CD4-positive, alpha-beta T cell treated with Interleukin-4 for 1 hour (primary cell): ENCODE results near the gene NEK3.
"Not testable (repeated sequence)": the region's sequence is repeated elsewhere in the genome, so short reads cannot be mapped to it uniquely, and the experiment has no call there.

ENCODE experiments used
- DNase-seq, 2 donors: peaks; one replicate each; pipeline ENCODE4 v3.0.0-alpha.2; 2020 to 2022

NEK3 gene

DNA sequence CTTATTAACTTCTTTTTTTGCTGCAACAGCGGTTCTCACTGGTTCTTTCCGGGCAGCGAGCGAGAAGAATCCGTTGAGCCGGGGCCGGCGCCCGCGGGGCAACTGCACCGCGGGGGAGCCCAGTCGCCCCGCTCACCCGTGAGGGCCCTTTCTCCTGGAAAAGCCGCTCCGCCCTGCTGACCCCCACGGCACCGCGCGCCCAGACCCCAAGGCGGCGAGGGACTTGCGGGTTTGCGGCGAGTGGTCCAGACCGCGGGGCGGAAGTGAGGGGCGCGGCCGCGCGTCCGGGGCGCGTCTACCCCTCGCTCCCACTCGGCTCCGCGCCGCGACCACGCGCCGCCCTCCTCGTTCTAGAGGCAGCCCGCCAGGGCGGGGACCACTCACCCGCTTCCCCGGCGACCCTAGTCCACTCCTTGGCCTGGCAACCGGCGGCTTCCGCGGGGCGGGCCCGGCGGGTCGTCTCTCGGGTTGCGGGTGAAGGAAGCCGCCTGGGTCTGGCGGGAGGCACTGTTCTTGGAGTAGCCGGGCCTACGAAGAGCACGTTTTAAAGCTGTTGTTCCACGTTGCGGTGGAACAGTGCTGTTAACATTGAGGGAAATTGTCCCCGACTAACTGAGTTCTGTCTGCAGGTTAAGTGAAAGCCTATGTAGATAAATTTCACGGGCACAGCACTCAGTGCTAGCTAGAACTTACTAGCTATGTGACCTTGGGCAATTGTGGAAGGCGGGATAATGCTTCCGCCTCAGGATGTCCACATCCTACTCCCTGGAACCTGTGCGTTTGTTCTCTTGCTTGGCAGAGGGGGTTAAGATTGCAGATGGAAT is at the start of gene NEK3:
Gene NEK3, minus strand, starts transcription at position 439 of the 824 bp plus-strand sequence. CDS start 3,406 bp downstream, outside the sequence.
- DNase-seq = peak; percentile 48

DNA sequence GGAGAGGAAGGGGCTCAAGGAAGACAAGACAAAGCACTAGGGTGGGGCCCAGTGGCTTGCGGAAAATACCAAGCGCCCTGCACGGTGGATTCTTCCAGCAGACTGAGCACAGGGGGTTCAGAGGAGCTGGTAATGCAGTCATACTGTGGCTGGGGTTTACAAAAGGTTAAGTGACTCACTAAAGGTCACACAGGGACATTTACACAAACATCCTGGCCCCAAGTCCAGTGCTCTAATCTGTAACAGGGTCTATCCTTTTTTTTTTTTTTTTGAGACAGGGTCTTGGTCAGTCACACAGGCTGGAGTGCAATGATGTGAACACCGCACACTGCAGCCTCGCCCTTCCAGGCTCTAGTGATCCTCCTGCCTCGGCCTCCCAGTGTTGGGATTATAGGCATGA is 49.0 kb upstream of the NEK3 start:
- DNase-seq = not testable (repeated sequence)

- DNase-seq = not testable (repeated sequence)
These were observed 48.5 kb upstream of the NEK3 start for GRCh38 chr13:52207896-52208295.

GRCh38 chr13:52207337-52207736 is 47.9 kb upstream of the NEK3 start:
- DNase-seq = not testable (repeated sequence)

- not testable (repeated sequence) for DNase-seq
These were observed 45.1 kb upstream of the NEK3 start for GRCh38 chr13:52204546-52204945.

- DNase-seq = peak in 1 of 2 donors; percentile 59
These were observed 44.5 kb upstream of the NEK3 start for GRCh38 chr13:52203864-52204263.

- DNase-seq = not testable (repeated sequence)
These were observed 43.1 kb upstream of the NEK3 start for GRCh38 chr13:52202506-52202905.

DNA sequence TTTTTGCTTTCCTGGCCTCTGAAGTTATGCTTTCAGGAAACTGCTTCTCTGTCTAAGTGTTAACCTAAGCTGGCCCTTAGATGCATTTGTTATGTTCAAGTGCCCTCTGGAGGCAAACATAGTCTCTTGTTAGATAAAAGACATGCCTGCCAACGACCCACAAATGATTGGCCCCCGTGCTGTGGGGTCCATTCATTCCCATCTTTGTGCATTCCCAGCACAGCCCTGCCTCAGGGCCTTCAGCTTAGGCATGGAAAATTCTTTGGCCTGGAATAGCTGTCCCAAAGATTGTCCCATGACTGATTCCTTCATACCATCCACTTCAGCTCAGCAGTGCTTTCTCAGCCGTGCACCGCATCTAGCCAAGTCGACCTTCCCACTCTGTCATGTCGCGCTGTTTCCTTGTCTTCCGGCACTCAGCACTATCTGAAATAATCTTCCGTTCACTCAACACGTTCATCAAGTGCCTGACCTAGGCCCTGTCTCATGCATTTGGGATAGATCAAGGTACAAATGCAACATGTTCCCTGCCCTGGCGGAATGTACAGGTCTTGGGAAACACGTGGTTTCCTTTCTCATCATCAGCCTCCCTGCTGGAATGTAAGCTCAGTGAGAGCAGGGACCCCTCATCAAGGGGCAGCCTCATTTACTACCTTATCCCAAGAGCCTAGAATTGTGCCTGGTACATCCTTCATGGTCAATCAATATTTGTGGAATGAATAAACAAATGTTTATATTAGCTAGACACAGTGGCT is 42.2 kb upstream of the NEK3 start:
- peak; percentile 17 to 67 for DNase-seq

DNA sequence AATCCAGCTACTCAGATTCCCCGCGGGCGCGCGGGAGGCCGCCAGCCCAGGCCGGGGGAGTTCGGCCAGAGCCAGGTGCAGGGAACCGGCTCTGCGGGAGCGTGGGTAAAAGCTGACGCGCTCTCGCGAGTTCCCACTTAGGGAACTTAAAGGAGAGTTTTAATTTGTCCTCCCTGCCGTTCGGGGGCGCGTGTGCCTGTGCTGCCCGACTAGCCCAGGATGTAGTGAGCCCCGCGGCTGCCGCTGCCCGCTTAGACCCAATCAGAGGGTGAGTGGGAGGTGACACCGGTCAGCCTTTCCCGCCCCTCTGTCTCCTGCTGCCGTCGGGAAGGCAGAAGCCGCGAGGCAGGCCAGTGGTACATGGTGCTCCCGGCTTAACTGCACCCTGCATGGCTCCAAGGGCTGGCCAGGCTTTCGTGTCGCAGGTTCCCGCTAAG is 36.0 kb upstream of the NEK3 start:
- DNase-seq = peak; percentile 71 to 84

GRCh38 chr13:52194184-52194868 is 34.9 kb upstream of the NEK3 start:
- peak; percentile 85 to 91 for DNase-seq

GRCh38 chr13:52193587-52194183 is 34.3 kb upstream of the NEK3 start:
- peak in 1 of 2 donors; percentile 24 for DNase-seq

DNA sequence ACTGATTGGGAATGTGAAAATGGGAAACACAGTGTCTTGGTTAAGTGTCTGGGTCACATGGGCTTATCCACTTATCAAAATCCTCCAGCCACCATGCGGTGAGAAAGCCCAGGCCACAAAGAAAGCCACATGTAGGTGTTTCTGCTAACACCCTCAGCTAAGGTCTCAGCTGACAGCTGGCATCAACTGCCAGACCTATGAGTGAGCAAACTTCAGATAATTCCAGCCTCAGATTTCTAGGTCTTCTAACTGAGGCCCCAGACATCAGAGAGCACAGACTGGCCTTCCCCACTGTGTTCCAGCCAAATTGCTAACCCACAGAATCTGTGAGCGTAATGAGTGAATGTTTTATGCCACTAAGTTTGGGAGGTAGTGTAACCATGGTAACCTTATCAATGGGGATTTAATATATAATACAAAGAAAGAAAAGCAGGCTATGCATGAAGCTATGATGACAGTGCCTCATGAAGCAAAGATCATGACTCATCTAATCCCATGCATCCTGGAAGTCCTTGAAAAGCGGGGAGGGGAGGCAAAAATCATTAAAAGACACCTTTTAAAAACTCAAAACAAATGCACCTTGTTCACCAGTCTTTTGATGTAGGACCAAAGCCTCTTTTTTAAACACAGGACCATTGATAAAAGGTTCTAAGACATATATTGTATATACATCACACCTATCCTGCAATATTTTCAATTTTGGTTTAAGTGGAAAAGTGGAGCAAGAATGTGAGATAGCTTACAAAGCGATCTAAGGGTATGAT is 28.2 kb upstream of the NEK3 start:
- DNase-seq = peak in 1 of 2 donors; percentile 7

- no peak for DNase-seq
These were observed 27.6 kb upstream of the NEK3 start for GRCh38 chr13:52187029-52187423.

DNA sequence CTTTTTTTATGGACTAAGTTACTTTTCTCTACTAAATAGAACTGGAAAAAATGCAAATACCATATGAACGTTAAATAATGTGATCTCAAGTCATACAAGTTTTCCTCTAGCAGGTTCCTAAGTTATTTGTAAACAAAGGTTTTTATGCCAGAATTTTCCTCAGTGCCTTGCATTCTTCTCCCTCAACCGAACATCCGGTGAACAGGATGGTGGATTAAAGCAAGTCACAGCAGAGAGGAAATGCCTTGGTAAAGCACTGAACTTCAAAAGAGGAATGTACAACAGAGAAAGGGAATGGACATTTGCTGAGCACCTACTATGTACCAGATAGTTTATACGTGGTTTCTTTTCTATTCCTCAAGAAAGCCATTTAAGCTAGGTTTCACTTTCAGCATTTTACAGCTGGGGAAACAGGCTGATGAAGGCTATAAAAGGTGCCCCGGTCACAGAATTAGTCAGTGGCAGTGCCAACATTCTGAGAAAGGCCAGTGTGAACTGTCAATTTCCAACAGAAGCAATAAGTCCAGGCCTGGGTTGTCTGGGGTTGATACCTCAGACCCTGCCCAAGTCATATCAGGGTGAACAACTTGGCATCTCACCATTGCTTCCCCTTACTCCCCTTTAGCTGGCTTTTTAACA is 22.0 kb upstream of the NEK3 start:
- not testable (repeated sequence) for DNase-seq

DNA sequence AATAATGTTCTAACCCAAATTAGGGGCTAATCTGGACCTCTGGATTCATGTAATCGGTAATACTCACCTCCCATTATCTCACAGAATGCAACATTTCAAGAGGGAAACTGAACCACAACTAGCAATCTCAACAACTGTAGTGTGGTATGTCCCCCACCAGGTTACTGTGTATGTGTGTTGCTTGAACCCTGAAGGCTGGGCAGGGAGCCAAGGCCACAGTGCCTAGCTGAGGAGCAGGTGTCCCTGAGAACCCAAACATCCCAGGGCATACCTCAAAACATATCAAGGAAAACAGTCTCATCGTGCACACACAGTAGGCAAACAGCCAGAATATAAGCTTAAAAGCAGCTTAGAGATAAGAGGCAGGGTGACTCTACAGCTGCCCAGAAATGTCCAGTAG is 20.5 kb upstream of the NEK3 start:
- DNase-seq = no peak

DNA sequence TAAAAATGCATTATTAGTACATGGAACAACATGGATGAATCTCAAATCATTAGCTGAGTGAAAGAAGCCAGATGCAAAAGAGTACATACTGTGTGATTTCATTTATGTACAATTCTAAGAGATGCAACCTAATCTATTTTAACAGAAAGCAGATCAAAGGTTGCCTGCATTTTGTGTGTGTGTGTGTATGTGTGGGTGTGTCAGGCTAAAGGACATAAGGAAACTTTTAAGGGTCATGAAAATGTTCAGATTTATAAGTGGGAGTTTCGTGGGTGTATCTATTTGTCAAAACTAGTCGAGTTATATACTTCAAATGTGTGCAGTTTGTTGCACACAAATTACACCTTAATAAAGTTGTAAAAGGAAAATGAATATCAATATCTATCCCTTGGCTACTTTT is 17.9 kb upstream of the NEK3 start:
- DNase-seq = no peak

GRCh38 chr13:52173970-52174369 is 14.6 kb upstream of the NEK3 start:
- not testable (repeated sequence) for DNase-seq

- no peak for DNase-seq
These were observed 14.0 kb upstream of the NEK3 start for GRCh38 chr13:52173373-52173772.

DNA sequence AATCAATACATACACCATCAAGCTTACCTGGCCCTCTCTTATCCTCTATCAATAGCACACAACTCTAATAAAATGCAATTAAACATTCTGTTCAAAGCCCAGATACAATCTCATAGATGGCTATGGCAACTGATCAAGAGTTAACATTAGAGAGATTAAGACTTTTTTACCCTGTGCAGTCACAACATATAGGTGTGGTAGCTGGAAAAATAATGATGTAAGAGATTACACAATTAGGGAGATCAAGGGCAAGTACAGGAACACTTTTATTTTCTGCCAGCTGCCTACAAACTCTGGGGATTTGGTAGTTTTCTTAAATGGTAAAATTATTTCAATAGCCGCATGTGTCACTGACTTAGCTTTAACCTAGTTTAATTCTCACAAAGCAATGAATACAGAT is 12.3 kb upstream of the NEK3 start:
- DNase-seq = not testable (repeated sequence)

DNA sequence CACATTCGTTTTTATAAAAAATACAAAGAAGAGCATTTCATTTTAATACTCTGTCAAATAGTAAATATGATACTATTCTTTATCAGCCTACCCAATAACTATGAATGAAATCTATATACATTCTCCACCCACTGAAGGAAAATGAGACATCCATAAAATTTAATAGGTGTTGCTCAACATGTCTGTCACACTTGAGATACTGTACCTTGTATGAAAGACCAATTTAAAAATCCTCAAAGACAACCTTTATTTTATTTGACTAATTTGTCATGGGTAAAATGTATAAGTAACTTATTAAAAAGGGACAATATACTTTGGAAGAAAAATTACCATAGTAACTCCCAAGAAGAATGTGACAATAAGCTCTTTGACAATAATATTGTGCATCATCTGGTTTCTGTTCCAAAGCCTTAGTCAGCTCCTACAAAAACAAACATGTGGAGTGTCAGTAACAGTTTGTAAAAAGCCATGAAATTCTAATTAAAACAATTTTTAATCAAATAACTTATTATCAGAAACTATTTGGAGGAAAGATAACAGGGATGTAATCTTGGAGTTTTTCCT is 11.5 kb upstream of the NEK3 start:
- not testable (repeated sequence) for DNase-seq

GRCh38 chr13:52169839-52170238 is 10.4 kb upstream of the NEK3 start:
- no peak for DNase-seq
